ENCODE data around the gene RAC3. TPM values are rescaled to one million over a fixed set of nuclear protein-coding genes. Genes with fewer than 3 reads are reported as not detected.

Gene RAC3
- total RNA-seq, 1 experiment from 2014 or later = 24.8 TPM

GRCh38 chr17:82076018-82076784 is 44.7 kb downstream of the RAC3 start:
- intact Hi-C loops (cut with micrococcal nuclease; ENCODE audit: unreplicated experiment) = no loop called here

GRCh38 chr17:82076785-82077591 is 45.5 kb downstream of the RAC3 start:
- Histone ChIP-seq H3K27ac (ENCODE audit: low read depth, low read length, poor library complexity, severe bottlenecking) (peak overlapping the region; percentile 42), H3K27me3 (replicated peaks; ENCODE audit: insufficient read depth, low read depth, low read length, poor library complexity) (no peaks in the 10 kb centered on the region), H3K4me1 (ENCODE audit: insufficient read depth, low read length, poor library complexity, severe bottlenecking) (no peaks in the 10 kb centered on the region), H3K9me3 (ENCODE audit: low read depth, low read length, poor library complexity, severe bottlenecking) (no peaks in the 10 kb centered on the region), H3K36me3 (ENCODE audit: insufficient read depth, low read length, poor library complexity, severe bottlenecking) (peaks cover 47% of the 10 kb centered on the region), H3K4me3 (ENCODE audit: low read depth, low read length, poor library complexity, severe bottlenecking) (no peak overlapping the region)
- DNase-seq (ENCODE audit: low spot score) = no peak
- TF ChIP-seq EZH2 (IDR thresholded peaks at IDR 0.05; ENCODE audit: borderline replicate concordance, low read depth, low read length, poor library complexity, severe bottlenecking) (no peak), CTCF (conservative IDR thresholded peaks at IDR 0.05; ENCODE audit: low read depth, low read length) (no peak)
- ChIA-PET CTCF (no interaction called here), POLR2A (ENCODE audit: low non-redundant PET) (interaction anchor here (1.3 kb wide), 1 partner anchor 10 kb away, joined by 3 read pairs; no protein-coding TSS in a partner anchor)
- intact Hi-C loops (cut with micrococcal nuclease; ENCODE audit: unreplicated experiment) = no loop called here
- no TSS peak for BruUV-seq (replicated peaks)

More at GRCh38 chr17:82076018-82076784, 44.7 kb downstream of the RAC3 start:
- Histone ChIP-seq H3K4me3 (ENCODE audit: low read depth, low read length, poor library complexity, severe bottlenecking) (no peak overlapping the region), H3K9me3 (ENCODE audit: low read depth, low read length, poor library complexity, severe bottlenecking) (no peaks in the 10 kb centered on the region), H3K27ac (ENCODE audit: low read depth, low read length, poor library complexity, severe bottlenecking) (peak overlapping the region; percentile 42), H3K4me1 (ENCODE audit: insufficient read depth, low read length, poor library complexity, severe bottlenecking) (no peaks in the 10 kb centered on the region), H3K27me3 (replicated peaks; ENCODE audit: insufficient read depth, low read depth, low read length, poor library complexity) (no peaks in the 10 kb centered on the region), H3K36me3 (ENCODE audit: insufficient read depth, low read length, poor library complexity, severe bottlenecking) (peaks cover 41% of the 10 kb centered on the region)
- no TSS peak for BruUV-seq (replicated peaks)
- ChIA-PET CTCF (no interaction called here), POLR2A (ENCODE audit: low non-redundant PET) (interaction anchor here (0.6 to 1.3 kb wide), 2 partner anchors 10 to 194 kb away, joined by 3 to 13 read pairs; no protein-coding TSS in a partner anchor)
- TF ChIP-seq CTCF (conservative IDR thresholded peaks at IDR 0.05; ENCODE audit: low read depth, low read length) = no peak
- TF ChIP-seq EZH2 (IDR thresholded peaks at IDR 0.05; ENCODE audit: borderline replicate concordance, low read depth, low read length, poor library complexity, severe bottlenecking) = no peak
- no peak for DNase-seq (ENCODE audit: low spot score)

GRCh38 chr17:82077617-82078358 is 46.3 kb downstream of the RAC3 start:
- intact Hi-C loops (cut with micrococcal nuclease; ENCODE audit: unreplicated experiment) = no loop called here
- Histone ChIP-seq H3K4me3 (ENCODE audit: low read depth, low read length, poor library complexity, severe bottlenecking) (no peak overlapping the region), H3K27ac (ENCODE audit: low read depth, low read length, poor library complexity, severe bottlenecking) (peak overlapping the region; percentile 2), H3K4me1 (ENCODE audit: insufficient read depth, low read length, poor library complexity, severe bottlenecking) (no peaks in the 10 kb centered on the region), H3K27me3 (replicated peaks; ENCODE audit: insufficient read depth, low read depth, low read length, poor library complexity) (no peaks in the 10 kb centered on the region), H3K36me3 (ENCODE audit: insufficient read depth, low read length, poor library complexity, severe bottlenecking) (peaks cover 55% of the 10 kb centered on the region), H3K9me3 (ENCODE audit: low read depth, low read length, poor library complexity, severe bottlenecking) (no peaks in the 10 kb centered on the region)
- no TSS peak for BruUV-seq (replicated peaks)
- TF ChIP-seq CTCF (conservative IDR thresholded peaks at IDR 0.05; ENCODE audit: low read depth, low read length) (no peak), EZH2 (IDR thresholded peaks at IDR 0.05; ENCODE audit: borderline replicate concordance, low read depth, low read length, poor library complexity, severe bottlenecking) (no peak)
- no peak for DNase-seq (ENCODE audit: low spot score)
- ChIA-PET CTCF (no interaction called here), POLR2A (ENCODE audit: low non-redundant PET) (no interaction called here)
